GM21526 (cell line): ENCODE results near the gene DPEP2NB.
"Not testable (repeated sequence)": the region's sequence is repeated elsewhere in the genome, so short reads cannot be mapped to it uniquely, and the experiment has no call there.

Experiments
- ATAC-seq: cut with Tn5 transposase; IDR thresholded peaks from one replicate; pipeline ENCODE4 v1.9.1; 2021; ENCODE audit warnings: moderate library complexity; ENCODE audit not compliant: unreplicated experiment, low FRiP score

The DPEP2NB gene

GRCh38 chr16:68019167-68019680 is 3.5 kb upstream of the DPEP2NB start:
- ATAC-seq: no peak

- no peak for ATAC-seq
These were observed 2.3 kb downstream of the DPEP2NB start for GRCh38 chr16:68013440-68013839.

DNA sequence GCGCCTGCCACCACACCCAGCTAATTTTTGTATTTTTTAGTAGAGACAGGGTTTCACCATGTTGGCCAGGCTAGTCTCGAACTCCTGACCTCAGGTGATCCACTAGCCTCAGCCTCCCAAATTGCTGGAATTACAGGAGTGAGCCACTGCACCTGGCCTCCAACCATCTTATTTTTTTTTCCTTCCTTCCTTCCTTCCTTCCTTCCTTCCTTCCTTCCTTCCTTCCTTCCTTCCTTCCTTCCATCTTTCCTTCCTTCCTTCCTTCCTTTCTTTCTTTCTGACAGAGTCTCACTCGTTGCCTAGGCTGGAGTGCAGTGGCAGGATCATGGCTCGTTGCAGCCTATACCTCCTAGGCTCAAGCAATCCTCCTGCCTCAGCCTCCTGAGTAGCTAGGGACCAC is 5.8 kb downstream of the DPEP2NB start:
- ATAC-seq: not testable (repeated sequence)

DNA sequence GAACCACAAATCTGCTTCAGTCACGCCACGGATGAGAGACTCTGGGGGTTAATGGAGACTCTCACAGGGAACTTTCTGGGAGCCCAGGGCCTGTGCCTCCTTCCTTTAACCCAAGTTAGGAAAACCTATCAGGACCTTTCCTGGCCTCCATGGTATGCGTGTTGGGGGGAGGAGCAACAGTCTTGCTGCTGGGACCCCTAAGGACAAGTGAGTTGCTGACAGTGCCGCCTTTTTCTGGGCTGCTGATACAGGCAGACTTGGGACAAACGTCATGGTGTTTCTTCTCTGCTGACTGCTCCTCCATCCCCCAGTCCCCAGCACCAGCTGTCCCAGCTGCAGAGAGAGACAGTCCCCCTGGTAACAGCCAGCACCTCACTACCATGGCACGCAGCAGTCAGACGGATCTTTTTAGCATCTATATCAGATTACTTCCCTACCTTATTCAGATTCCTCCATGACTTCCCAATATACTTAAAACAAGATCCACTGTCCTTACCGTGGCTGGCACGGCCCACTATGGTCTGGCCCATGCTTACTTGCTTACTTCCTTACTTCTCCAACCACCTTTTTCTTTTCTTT is 6.5 kb downstream of the DPEP2NB start:
- no peak for ATAC-seq

DNA sequence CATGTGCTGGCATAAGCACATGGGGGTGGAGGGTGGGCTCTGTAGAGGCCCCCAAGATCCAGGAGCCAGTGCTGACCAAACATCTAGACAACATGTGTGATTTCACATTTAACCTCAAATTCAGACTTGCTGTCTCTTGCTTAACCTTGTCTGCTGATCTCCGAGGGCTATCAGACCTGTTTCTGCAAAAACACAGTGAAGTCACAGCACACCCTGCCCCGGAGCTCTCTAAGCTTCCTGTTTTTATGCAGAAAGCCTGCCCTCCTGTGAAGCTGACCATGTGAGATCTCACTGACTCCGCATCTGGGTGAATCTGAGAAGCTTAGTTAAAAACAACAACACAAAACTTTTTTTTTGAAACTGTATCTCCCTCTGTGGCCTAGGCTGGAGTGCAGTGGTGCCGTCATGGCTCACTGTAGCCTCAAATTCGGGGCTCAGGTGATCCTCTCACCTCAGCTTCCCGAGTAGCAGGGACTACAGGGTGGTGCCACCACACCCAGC is 9.9 kb downstream of the DPEP2NB start:
- no peak for ATAC-seq

DNA sequence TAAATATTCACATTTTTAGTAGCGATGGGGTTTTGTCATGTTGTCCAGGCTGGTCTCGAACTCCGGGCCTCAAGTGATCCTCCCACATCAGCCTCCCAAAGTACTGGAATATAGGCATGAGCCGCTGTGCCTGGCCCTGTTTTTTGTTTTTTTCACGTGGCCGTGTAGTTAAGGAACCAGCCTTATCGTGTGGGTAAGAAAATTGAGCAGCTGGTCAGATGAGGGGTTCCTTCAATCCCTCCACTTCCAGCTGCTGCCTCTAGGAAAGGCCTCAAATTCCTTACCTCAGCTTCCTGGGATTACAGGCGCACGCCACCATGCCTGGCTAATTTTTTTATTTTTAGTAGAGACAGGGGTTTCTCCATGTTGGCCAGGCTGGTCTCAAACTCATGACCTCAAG is 10.5 kb downstream of the DPEP2NB start:
- ATAC-seq: no peak

DNA sequence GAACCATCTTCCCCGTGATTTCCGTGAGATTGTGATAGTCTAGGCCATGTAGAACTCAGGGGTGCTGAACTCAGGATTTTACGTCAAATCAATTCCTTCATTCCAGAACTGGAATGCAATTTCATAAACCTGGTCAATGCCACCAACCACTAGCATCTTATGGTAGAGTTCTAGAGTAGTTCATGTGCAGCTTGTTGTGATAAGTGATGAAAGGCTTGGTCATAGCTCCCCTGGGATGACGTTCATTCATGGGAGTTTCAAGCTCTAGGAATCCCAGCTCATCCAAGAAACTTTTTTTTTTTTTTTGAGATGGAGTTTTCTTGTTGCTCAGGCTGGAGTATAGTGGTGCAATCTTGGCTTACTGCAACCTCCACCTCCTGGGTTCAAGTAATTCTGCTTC is 12.7 kb downstream of the DPEP2NB start:
- no peak for ATAC-seq

DNA sequence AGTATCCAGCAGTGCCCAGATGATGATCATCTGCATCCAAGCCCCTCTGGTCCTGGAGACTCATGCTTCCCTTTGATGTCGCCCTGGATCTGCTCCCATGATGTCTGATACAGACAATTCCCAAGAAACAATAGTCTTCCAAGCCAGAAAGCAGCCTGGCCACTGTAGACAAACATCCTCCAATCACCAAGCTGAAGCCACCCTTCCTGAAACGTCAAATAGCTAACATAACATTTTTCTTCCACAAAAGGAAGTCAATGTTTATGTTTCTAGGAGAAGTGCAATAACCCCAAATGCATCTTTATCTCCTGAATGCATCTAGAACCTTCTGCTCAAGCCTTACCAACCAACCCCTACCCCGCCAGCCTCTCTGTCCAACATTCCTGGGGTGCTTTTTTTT is 15.3 kb downstream of the DPEP2NB start:
- no peak for ATAC-seq

DNA sequence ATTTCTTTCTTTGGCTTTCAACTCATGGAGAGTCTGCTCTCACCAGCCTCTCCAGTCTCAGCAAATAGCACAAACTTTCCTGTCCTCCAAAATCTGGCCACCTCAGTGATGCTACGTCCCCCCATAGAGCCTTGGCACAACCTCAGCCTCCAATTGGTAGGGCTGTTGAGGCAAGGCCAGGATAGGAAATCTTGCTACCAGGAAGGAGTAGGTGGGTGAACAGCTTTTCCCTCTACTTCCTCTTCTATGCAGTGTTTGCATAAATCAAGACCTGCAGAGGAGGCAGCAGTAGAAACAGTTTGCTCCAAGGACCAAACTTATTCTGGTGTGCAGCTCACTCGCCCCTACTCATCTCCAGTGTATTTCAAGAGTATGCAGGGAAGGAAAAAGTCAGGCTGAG is 15.7 kb downstream of the DPEP2NB start:
- no peak for ATAC-seq

GRCh38 chr16:67998779-67999688 is 16.7 kb downstream of the DPEP2NB start, which contains the start of gene DPEP2:
Gene DPEP2 (minus strand): TSS chr16:67999484. CDS start chr16:67993212, 6,272 bp downstream.
- not testable (repeated sequence) for ATAC-seq

DNA sequence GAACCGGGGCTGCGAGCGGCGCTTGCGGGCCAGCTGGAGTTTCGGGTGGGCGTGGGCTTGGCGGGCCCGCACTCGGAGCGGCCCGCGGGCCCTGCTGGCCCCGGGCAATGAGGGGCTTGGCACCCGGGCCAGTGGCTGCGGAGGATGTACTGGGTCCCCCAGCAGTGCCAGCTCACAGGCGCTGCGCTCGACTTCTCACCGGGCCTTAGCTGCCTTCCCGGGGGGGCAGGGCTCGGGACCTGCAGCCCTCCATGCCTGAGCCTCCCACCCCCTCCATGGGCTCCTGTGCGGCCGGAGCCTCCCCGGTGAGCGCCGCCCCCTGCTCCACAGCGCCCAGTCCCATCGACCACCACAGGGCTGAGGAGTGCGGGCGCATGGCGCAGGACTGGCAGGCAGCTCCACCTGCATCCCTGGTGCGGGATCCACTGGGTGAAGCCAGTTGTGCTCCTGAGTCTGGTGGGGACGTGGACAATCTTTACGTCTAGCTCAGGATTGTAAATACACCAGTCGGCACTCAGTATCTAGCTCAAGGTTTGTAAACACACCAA is 17.4 kb downstream of the DPEP2NB start:
- ATAC-seq: not testable (repeated sequence)

DNA sequence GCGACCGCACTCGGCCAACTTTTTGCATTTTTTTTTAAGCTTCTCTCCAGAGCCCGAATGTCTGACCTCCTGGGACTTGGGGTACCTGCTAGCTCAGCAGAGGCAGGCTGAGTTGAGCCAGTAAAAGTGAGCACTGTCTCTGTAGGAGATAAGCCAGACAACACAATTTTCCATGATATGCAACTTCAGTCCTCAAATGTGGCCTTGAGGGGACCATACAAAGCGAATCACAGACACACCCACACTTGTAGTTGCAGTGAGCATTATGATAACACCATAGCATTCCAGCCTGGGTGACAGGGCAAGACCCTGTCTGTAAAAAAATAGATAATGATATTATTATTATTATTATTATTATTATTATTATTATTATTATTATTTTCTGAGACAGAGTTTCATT is 19.0 kb downstream of the DPEP2NB start:
- no peak for ATAC-seq

DNA sequence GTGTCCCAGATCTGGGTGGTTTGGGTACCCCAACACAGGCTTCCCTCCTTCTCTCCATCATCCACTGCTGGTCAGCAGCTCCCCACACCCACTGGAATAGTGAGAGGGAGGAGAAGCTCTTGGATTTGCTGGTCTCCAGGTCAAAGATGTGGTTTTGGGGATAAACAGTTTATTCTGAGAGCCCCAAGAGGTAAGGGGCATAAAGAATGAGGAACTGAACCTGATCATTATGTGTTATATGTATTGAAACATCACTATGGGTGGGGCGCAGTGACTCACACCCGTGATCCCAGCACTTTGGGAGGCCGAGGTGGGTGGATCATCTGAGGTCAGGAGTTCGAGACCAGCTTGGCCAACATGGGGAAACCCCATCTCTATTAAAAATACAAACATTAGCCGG is 20.3 kb downstream of the DPEP2NB start:
- no peak for ATAC-seq

DNA sequence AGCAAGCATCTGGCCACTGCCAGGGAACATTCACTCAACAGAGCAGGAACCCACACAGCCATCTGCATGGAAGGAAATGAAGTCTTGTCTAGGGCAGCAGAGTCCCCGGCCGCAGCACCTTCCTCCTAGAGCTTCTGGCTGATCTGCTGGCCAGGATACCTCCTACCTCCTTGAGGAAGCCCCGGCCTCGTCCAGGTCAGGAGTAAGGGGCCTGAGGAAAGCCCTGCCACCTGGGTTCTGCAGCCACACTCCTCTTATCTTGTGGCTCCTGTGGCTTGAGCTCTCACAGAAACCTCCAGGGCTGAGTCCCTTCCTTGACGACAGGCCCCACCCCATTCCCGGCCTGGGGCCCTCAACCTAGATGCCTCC is 21.7 kb downstream of the DPEP2NB start:
- not testable (repeated sequence) for ATAC-seq

DNA sequence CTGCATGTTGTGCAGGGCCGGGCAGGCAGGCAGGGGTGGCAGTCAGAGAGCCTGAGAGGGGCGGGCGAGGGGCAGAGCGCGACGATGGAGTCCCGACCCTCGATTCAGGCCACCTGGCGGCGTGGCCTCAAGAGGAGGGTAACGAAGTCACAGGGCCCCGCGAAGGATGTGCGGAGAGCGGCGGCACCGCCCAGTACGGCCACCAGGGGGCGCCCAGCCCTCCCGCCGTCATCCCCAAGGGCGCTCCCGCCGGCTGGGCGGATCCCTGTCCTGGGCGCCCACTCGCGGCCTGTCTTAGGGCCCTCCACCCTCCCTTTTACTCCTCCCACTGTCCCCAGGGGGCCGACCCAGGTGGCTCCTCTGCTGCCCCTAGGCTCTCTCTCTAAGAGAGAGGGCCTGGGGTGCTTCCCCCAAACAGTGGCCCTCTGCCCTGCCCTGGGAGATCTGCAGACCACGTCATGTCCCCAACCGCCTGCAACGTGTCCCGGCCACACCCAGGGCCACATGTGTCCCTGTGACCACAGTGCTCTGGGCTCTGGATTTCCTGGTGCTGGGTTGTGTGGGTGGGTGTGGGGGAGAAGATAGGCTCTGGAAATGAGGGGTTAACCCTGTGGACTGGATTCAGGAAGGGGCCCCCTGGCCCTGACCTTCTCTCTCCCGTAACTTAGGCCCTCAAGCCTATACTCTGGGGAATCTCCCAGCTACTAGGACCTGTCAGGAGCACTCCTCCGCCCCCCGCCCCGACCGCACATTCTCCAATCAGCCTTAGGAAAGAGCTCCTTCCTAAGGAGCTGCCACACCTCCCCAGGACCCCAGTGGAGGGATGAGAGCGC is 22.3 kb downstream of the DPEP2NB start:
- peak; percentile 73 for ATAC-seq

DNA sequence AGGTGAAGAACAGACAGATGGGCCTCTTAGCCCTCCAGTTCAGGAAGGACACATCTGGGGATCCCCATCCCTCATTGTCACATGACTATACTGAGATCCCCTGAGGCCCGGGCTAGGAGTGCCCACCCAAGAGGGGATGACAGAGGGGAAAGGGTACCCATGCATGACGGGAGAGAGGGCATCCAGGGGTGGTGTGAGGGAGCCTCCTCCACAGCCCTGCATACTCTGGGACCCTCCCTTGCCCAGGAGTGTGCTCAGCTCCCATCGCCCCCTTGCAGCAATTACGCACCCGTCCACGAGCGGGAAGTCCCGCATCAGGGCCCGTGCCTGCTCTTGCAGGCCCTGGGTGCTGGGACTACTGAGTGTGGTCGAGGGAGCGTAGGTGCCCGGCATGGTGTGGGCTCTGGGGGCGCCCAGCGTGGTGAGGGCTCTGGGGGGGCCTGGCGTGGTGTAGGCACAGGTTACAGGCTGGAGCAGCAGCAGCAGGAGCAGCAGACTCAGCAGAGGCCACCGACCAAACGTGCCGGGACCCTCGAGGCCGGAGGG is 23.0 kb downstream of the DPEP2NB start:
- ATAC-seq: no peak

- no peak for ATAC-seq
These were observed 25.7 kb downstream of the DPEP2NB start for GRCh38 chr16:67990018-67990386.

- ATAC-seq: no peak
These were observed 26.2 kb downstream of the DPEP2NB start for GRCh38 chr16:67989322-67990017.

- ATAC-seq: no peak
These were observed 27.0 kb downstream of the DPEP2NB start for GRCh38 chr16:67988675-67989074.
